ENCODE data around the gene TBXAS1.
"Not testable (repeated sequence)": the region's sequence is repeated elsewhere in the genome, so short reads cannot be mapped to it uniquely, and the experiment has no call there.

TBXAS1 gene

DNA sequence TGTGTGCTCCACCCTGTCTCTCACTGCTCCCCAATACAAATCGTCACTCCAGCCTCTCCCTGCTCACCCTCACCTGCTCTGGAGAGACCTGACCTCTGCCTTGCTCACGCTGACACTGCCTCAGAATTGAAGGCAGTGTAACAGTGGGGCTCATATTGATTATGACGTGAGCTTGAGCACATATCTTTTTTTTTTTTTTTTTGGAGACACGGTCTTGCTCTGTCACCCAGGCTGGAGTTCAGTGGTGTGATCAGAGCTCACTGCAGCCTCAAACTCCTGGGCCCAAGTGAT is 84.7 kb downstream of the TBXAS1 start:
- H3K4me1 ChIP-seq (ENCODE audit: control insufficient read depth, insufficient read depth, low read length), result peaks cover 34% of the 10 kb centered on the region
- H3K36me3 ChIP-seq (ENCODE audit: control insufficient read depth, insufficient read depth, low read length), result no peaks in the 10 kb centered on the region

DNA sequence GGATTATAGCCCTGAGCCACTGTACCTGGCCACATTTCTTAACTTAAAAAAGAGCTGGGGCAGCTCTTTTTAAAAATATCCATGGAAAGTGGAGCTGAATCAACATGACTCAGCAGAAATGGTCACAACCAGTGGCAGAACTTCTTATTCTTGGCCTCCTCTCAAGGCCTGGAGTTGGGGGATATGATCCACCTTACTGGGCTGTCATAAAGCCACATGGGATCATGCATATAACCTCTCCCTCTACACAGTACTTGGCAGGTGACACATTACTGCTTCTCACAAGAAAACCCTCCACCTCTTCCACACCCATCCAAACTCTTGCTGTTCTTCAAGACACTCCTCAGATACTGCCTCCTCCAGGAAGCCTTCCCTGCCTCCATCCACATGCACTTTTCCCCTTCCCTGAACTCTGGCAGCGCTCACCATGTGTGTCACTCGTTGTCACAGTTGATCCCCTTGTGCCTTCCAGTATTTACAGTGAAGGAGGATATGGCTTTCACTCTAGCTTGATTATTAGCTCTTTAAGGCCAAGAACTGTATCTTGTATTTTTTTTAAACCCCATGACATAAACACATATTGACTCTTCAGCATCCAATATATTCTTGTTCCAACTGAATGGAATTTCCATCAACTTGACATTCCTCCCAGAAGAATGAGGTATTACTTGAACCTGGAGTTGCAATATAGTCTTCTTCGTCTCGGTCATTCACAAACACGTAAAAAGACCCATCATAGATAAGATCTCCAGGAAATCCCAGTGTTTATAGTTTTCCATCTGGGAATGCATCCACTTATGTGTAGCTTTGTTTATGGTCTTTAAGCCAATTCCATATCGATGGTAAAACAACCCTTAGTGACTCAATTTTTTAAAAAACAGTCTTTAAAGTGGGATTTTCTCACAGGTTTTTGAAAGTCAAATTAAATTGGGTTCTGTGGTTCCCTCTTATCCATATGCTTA is 85.5 kb downstream of the TBXAS1 start:
- Histone ChIP-seq H3K4me1 (ENCODE audit: control insufficient read depth, insufficient read depth, low read length) (peaks cover 34% of the 10 kb centered on the region), H3K36me3 (ENCODE audit: control insufficient read depth, insufficient read depth, low read length) (no peaks in the 10 kb centered on the region), H3K4me3 (ENCODE audit: low read length) (no peak overlapping the region)

More for the DNA sequence above, 84.7 kb downstream of the TBXAS1 start:
- Histone ChIP-seq H3K4me3 (ENCODE audit: low read length) (no peak overlapping the region), H3K27me3 (ENCODE audit: control insufficient read depth, insufficient read depth, low read length) (no peaks in the 10 kb centered on the region), H3K9me3 (ENCODE audit: control insufficient read depth, low read length) (no peaks in the 10 kb centered on the region), H3K9ac (ENCODE audit: low read length) (no peak overlapping the region)

DNA sequence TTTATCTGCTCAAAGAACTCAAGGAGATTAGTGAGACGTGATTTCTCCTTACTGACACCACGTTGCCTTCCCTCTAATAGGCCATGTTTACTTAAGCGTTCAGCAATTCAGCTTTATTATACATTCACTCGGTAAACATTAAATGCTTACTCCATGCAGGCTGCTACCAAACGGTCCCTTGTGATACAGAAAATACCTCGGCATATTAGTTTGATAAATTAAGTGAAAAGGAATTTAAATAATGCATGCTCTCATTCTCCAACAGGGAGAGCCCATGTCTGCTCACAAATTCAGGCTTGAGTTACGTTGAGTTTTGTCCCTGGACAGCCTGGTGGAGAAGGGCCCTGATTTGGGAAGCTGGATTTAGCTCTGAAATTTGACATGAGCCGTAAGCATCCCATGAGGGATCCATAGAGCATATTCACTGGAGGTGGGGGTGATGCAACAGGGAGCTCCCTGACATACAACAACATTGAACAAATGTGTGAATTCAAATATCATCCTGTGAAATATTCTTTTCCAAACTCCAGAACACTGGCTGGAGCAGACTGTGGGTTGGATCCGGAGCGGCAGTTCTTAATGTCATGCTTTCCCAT is 86.3 kb downstream of the TBXAS1 start:
- no peaks in the 10 kb centered on the region for H3K9me3 ChIP-seq (ENCODE audit: control insufficient read depth, low read length)
- no peak overlapping the region for H3K9ac ChIP-seq (ENCODE audit: low read length)
- H3K4me3 ChIP-seq (ENCODE audit: low read length), result no peak overlapping the region
- H3K4me1 ChIP-seq (ENCODE audit: control insufficient read depth, insufficient read depth, low read length), result peaks cover 34% of the 10 kb centered on the region
- no peaks in the 10 kb centered on the region for H3K36me3 ChIP-seq (ENCODE audit: control insufficient read depth, insufficient read depth, low read length)
- no peaks in the 10 kb centered on the region for H3K27me3 ChIP-seq (ENCODE audit: control insufficient read depth, insufficient read depth, low read length)

More for the DNA sequence above, 85.5 kb downstream of the TBXAS1 start:
- Histone ChIP-seq H3K9ac (ENCODE audit: low read length) (no peak overlapping the region), H3K9me3 (ENCODE audit: control insufficient read depth, low read length) (no peaks in the 10 kb centered on the region), H3K27me3 (ENCODE audit: control insufficient read depth, insufficient read depth, low read length) (no peaks in the 10 kb centered on the region)

DNA sequence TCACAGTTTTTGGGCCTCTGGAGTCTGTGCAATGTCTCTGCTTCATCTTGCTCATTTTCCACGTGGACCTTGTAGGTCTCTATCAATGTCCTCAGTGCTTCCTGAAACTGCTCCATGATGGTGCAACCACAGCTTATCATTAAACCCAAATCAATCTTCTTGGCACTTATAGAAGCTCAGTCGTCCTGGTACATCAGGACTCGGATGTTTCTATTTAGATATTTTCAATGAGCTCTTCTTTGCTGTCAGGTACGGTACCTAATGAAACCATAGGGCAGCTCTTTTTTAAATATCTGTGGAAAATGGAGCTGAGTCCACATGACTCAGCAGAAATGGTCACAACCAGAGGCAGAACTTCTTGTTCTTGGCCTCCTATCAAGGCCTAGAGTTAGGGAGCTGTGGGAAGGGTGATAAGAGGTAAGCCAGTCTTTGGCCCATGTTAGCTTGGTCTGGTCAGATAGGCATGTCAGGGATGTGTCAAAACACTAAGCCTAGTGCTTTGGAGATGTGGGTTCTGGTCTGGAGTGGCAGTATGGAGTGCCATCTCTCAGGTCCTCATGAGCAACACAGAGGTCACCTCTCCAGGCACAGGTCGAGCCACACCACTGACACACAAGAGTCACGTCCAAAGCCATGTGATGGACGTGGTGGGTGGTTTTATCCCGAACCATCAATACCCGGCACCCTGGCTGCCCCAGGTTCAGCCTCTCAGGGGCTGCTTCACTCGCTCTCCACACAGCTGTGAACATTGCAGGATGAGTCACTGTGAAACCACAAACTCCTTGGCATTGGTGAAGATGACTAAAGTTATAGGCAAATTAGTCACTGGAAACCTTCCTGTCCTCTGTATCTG is 87.0 kb downstream of the TBXAS1 start:
- peaks cover 34% of the 10 kb centered on the region for H3K4me1 ChIP-seq (ENCODE audit: control insufficient read depth, insufficient read depth, low read length)
- H3K27me3 ChIP-seq (ENCODE audit: control insufficient read depth, insufficient read depth, low read length), result no peaks in the 10 kb centered on the region

DNA sequence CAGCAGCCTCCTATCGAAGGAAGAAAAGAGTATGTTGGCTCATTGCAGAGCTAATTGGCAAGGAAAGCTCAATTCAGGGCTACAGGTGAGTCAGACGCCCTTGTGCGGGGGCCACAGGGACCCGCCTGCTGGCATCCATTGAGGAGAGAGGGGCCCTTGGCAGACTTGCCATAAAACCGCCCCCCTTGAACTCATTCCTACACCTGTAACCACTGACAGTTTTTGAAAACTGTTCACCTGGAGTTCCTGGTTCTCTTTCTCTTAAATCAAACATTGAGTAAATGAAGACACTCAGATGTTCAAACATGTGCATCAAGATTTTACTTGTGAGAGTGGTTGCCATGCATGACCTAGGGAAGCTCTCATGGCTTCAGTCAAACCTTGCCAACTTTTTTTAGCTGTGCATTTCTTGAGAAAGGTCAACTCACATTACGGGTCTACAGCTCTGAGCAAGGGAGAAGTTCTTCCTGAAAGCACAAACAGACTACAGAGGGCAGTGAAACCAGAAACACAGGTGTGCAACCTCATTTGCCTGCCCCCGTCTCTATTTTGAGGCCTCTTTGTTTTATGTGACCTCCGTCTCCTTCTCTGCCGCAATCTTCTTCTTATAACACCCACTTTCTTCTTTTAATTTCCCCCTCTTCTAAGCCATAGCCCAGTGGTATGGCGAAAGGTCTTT is 87.8 kb downstream of the TBXAS1 start:
- no peak overlapping the region for H3K4me3 ChIP-seq (ENCODE audit: low read length)
- no peaks in the 10 kb centered on the region for H3K27me3 ChIP-seq (ENCODE audit: control insufficient read depth, insufficient read depth, low read length)
- peaks cover 34% of the 10 kb centered on the region for H3K4me1 ChIP-seq (ENCODE audit: control insufficient read depth, insufficient read depth, low read length)
- H3K9me3 ChIP-seq (ENCODE audit: control insufficient read depth, low read length), result no peaks in the 10 kb centered on the region
- no peaks in the 10 kb centered on the region for H3K36me3 ChIP-seq (ENCODE audit: control insufficient read depth, insufficient read depth, low read length)
- no peak overlapping the region for H3K9ac ChIP-seq (ENCODE audit: low read length)

More for the DNA sequence above, 87.0 kb downstream of the TBXAS1 start:
- H3K9me3 ChIP-seq (ENCODE audit: control insufficient read depth, low read length), result no peaks in the 10 kb centered on the region
- no peak overlapping the region for H3K4me3 ChIP-seq (ENCODE audit: low read length)
- H3K36me3 ChIP-seq (ENCODE audit: control insufficient read depth, insufficient read depth, low read length), result no peaks in the 10 kb centered on the region
- no peak overlapping the region for H3K9ac ChIP-seq (ENCODE audit: low read length)

DNA sequence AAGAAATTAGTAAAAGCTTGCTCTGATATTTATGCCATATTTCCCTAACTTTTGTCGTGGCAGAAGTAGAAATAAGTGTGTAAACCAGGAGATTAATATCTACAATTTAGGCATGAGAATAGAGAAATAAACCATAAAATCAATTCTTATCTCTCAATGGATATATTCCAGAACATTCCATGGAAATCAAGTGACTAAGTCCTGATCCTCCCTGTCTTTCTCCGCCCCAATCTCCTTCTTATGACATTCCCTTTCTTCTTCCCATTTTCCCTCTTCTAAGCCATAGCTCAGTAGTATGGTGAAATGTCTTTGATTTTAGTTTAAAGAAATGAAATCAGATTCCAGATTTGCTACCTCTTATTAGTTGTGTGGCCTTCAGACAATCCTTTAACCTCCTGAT is 88.8 kb downstream of the TBXAS1 start:
- Histone ChIP-seq H3K4me3 (ENCODE audit: low read length) (no peak overlapping the region), H3K27me3 (ENCODE audit: control insufficient read depth, insufficient read depth, low read length) (no peaks in the 10 kb centered on the region), H3K36me3 (ENCODE audit: control insufficient read depth, insufficient read depth, low read length) (no peaks in the 10 kb centered on the region), H3K9ac (ENCODE audit: low read length) (no peak overlapping the region), H3K4me1 (ENCODE audit: control insufficient read depth, insufficient read depth, low read length) (peaks cover 34% of the 10 kb centered on the region), H3K9me3 (ENCODE audit: control insufficient read depth, low read length) (no peaks in the 10 kb centered on the region)

DNA sequence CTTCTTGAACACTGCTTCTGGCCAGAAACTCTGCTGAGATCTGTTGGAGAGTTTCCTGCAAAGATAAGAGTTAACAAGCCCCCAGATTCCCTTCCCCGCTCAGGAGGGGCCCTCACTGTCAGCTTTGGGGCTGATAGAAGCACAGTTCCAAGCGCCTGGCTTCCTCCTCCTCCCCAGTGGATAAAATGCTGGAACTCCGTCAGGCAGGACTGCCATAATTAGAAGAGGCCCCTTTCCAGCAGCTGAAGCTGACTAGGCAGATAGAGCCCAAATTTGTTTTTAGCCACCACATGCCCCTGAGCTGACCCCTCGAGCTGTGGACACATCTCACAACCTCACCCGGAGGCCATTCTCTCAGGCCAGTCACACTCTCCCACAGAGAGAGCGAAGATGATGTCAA is 89.4 kb downstream of the TBXAS1 start:
- no peaks in the 10 kb centered on the region for H3K36me3 ChIP-seq (ENCODE audit: control insufficient read depth, insufficient read depth, low read length)
- H3K4me1 ChIP-seq (ENCODE audit: control insufficient read depth, insufficient read depth, low read length), result peaks cover 34% of the 10 kb centered on the region
- H3K4me3 ChIP-seq (ENCODE audit: low read length), result no peak overlapping the region
- H3K27me3 ChIP-seq (ENCODE audit: control insufficient read depth, insufficient read depth, low read length), result no peaks in the 10 kb centered on the region
- H3K9ac ChIP-seq (ENCODE audit: low read length), result no peak overlapping the region
- no peaks in the 10 kb centered on the region for H3K9me3 ChIP-seq (ENCODE audit: control insufficient read depth, low read length)

DNA sequence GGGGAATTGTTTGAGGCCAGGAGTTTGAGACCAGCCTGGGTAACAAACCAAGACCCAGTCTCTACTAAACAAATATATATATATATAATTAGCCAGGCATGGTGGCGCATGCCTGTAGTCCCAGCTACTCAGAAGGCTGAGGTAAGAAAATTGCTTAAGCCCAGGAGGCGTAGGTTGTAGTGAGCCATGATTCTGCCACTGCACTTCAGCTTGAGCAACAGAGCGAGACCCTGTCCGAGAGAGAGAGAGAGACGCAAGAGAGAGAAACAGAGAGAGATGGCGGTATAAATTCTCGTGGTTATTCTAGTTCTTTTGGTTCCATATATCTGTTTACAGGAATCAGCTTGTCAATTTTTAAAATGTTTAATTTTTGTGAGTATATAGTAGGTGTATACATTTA is 94.0 kb downstream of the TBXAS1 start:
- Histone ChIP-seq H3K4me1 (ENCODE audit: control insufficient read depth, insufficient read depth, low read length) (no peaks in the 10 kb centered on the region), H3K4me3 (ENCODE audit: low read length) (no peak overlapping the region), H3K9ac (ENCODE audit: low read length) (no peak overlapping the region)

DNA sequence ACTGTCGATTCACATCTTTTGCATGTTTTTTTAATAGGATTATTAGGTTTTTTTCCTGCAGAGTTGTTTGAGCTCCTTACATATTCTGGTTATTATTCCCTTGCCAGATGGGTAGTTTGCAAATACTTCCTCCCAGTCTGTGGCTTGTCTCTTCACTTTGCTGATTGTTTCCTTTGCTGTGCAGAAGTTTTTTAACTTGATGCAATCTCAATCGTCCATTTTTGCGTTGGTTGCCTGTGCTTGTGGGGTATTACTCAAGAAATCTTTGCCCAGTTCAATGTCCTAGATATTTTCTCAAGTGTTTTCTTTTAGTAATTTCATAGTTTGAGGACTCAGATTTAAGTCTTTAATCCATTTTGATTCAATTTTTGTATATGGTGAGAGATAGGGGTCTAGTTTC is 95.4 kb downstream of the TBXAS1 start:
- H3K4me1 ChIP-seq (ENCODE audit: control insufficient read depth, insufficient read depth, low read length), result peaks cover 1% of the 10 kb centered on the region
- no peaks in the 10 kb centered on the region for H3K9me3 ChIP-seq (ENCODE audit: control insufficient read depth, low read length)
- H3K9ac ChIP-seq (ENCODE audit: low read length), result no peak overlapping the region
- H3K36me3 ChIP-seq (ENCODE audit: control insufficient read depth, insufficient read depth, low read length), result no peaks in the 10 kb centered on the region
- H3K4me3 ChIP-seq (ENCODE audit: low read length), result no peak overlapping the region
- no peaks in the 10 kb centered on the region for H3K27me3 ChIP-seq (ENCODE audit: control insufficient read depth, insufficient read depth, low read length)

More for the DNA sequence above, 94.0 kb downstream of the TBXAS1 start:
- Histone ChIP-seq H3K9me3 (ENCODE audit: control insufficient read depth, low read length) (no peaks in the 10 kb centered on the region), H3K27me3 (ENCODE audit: control insufficient read depth, insufficient read depth, low read length) (no peaks in the 10 kb centered on the region), H3K36me3 (ENCODE audit: control insufficient read depth, insufficient read depth, low read length) (no peaks in the 10 kb centered on the region)

DNA sequence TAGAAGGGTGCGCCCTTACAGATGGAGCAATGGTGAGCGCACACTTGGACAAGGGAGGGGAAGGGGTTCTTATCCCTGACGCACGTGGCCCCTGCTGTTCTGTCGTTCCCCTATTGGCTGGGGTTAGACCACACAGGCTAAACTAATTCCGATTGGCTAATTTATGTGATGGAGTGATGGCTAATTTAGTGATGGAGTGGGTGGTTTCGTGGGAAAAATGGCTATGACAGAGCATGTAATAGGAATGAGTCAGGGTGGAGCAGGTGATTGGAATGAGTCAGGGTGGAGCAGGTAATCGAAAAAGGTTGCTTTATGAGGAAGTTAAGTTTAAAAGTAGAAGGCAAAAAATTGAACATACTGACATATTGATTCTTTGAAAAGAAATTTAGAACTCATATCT is 100.2 kb downstream of the TBXAS1 start:
- H3K4me1 ChIP-seq (ENCODE audit: control insufficient read depth, insufficient read depth, low read length), result peaks cover 18% of the 10 kb centered on the region
- not testable (repeated sequence) for H3K4me3 ChIP-seq (ENCODE audit: low read length); H3K9me3 ChIP-seq (ENCODE audit: control insufficient read depth, low read length); H3K36me3 ChIP-seq (ENCODE audit: control insufficient read depth, insufficient read depth, low read length); H3K9ac ChIP-seq (ENCODE audit: low read length); H3K27me3 ChIP-seq (ENCODE audit: control insufficient read depth, insufficient read depth, low read length)

DNA sequence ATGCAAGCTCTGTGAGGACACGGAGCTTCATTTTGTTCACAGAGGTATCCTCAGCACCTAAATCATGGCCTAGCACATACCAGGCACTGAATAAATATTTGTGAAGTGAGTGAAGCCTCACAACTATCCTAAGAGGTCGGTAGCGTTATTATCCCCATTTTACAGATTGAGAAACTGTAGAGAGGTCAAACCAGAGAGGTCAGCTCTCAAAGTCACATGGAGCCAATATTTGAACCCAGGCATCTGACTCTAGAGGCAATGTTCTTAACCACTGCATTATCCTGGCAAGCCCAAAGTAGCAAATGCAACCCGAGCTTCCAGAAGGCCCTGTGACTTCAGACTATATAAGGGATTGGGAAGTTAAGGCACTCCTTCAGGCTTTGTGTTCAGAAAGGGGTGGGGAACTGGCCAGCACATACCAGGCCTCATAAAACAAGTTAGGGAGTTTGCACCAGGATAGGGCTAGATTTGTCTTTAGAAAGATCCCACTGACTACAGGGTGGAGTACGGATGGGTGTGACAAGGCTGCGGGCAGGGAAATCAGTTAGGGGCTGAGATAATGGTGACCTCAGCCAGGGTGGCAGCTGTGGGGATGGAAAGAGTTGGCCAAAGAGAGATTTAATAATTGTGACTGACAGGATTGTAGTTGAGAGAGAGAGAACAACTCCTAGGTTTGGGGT is 101.4 kb downstream of the TBXAS1 start:
- no peaks in the 10 kb centered on the region for H3K9me3 ChIP-seq (ENCODE audit: control insufficient read depth, low read length)

More for the DNA sequence above, 101.4 kb downstream of the TBXAS1 start:
- Histone ChIP-seq H3K9ac (ENCODE audit: low read length) (no peak overlapping the region), H3K4me1 (ENCODE audit: control insufficient read depth, insufficient read depth, low read length) (peaks cover 18% of the 10 kb centered on the region), H3K4me3 (ENCODE audit: low read length) (no peak overlapping the region), H3K27me3 (ENCODE audit: control insufficient read depth, insufficient read depth, low read length) (no peaks in the 10 kb centered on the region), H3K36me3 (ENCODE audit: control insufficient read depth, insufficient read depth, low read length) (no peaks in the 10 kb centered on the region)

Data from mucosa of stomach (tissue), 1 donor.